ENCODE measurements around the gene TXNDC5. TPM values are rescaled to one million over a fixed set of nuclear protein-coding genes. Genes with fewer than 3 reads are reported as not detected.

The TXNDC5 gene
- total RNA-seq, 2 donors from 2014 or later: 123 to 128 TPM

DNA sequence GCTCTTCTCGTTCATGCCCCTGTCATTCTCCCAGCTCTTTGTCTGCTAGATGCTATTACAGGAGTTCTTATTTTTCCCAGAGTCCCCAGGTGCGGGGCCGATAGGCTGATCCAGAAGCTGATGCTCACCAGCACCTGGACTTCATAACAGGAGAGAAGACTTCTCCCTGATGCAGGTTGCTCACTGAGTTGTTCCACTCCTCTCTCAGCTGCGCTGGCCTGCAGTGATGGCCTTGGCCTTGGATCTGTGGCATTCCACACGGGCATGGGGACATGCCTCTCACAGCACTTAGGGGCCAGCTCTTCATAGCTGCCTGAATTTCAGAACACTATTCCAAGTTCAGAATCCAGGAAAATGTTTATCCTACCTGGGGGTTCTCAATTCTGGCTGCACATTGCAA is 7.1 kb upstream of the TXNDC5 start:
- Histone ChIP-seq H3K36me3 (no peaks in the 10 kb centered on the region), H3K27me3 (replicated peaks; ENCODE audit: insufficient read depth) (no peaks in the 10 kb centered on the region), H3K9me3 (no peaks in the 10 kb centered on the region), H3K4me3 (no peak overlapping the region), H3K27ac (no peak overlapping the region), H3K4me1 (replicated peaks) (no peaks in the 10 kb centered on the region)
- DNase-seq (ENCODE audit: low spot score): no peak
- WGBS: 70% methylated on average over 5 of the region's 5 CpGs
- TF ChIP-seq CTCF (IDR thresholded peaks at IDR 0.05): no peak
- no peak for TF ChIP-seq POLR2A (IDR thresholded peaks at IDR 0.05)
- no peak for TF ChIP-seq POLR2AphosphoS5 (IDR thresholded peaks at IDR 0.05)
- intact Hi-C loops (cut with DNase I): no loop called here

- intact Hi-C loops (cut with DNase I): no loop called here
- Histone ChIP-seq H3K27me3 (replicated peaks; ENCODE audit: insufficient read depth) (no peaks in the 10 kb centered on the region), H3K4me1 (replicated peaks) (no peaks in the 10 kb centered on the region), H3K36me3 (no peaks in the 10 kb centered on the region), H3K4me3 (no peak overlapping the region), H3K27ac (no peak overlapping the region), H3K9me3 (no peaks in the 10 kb centered on the region)
- no peak for DNase-seq (ENCODE audit: low spot score)
- TF ChIP-seq CTCF (IDR thresholded peaks at IDR 0.05) (no peak), POLR2AphosphoS5 (IDR thresholded peaks at IDR 0.05) (no peak), POLR2A (IDR thresholded peaks at IDR 0.05) (no peak)
- WGBS: 96% methylated on average over 1 of the region's 1 CpG
Measured at GRCh38 chr6:7916959-7917358, 6.4 kb upstream of the TXNDC5 start.

DNA sequence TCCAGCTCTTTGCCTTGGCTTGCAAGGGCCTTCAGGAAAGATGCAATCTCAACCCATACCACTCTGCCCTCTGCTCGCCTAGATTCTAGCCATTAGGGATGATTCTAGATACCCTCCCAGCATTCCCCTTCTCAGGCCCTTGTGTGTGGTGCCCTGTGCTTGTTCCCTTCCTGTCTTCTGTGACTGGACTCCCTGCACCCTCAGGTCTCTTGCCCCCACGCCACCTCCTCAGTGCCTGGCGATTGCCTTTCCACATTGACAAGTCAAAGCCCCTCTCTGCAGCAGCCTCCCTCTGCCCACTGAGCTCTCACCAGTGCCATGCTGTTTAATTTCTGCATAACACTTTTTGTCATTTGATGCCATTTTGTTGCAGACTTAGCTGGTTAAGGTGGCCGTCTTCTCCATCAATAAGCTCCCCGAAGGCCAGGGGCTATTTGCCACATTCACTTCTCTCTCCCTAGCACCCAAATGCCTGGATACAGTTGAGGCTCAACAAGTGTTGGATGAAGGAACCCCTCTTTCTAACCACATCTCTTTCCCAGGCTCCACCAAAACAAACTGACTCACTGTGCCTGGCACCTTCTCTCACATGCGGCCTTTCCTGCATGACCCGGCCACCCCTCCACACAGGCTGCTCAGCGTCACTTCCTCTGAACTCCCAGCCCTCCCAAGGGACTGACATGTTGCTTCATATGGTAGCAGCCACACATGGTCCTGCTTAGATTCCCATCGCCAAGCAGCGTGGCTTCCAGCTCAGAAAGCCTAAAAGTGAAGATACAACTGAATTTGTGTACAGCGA is 4.6 kb upstream of the TXNDC5 start:
- no peaks in the 10 kb centered on the region for H3K9me3 ChIP-seq
- WGBS: 89% methylated on average over 11 of the region's 11 CpGs
- no peaks in the 10 kb centered on the region for H3K36me3 ChIP-seq
- intact Hi-C loops (cut with DNase I): loop anchor here (5.0 kb wide), 3 partner anchors 87 to 193 kb away; no protein-coding TSS in a partner anchor
- H3K4me1 ChIP-seq (replicated peaks): no peaks in the 10 kb centered on the region
- H3K4me3 ChIP-seq: no peak overlapping the region
- no peaks in the 10 kb centered on the region for H3K27me3 ChIP-seq (replicated peaks; ENCODE audit: insufficient read depth)
- no peak overlapping the region for H3K27ac ChIP-seq
- TF ChIP-seq CTCF (IDR thresholded peaks at IDR 0.05) (no peak), POLR2AphosphoS5 (IDR thresholded peaks at IDR 0.05) (no peak), POLR2A (IDR thresholded peaks at IDR 0.05) (no peak)
- no peak for DNase-seq (ENCODE audit: low spot score)

GRCh38 chr6:7914311-7914710 is 3.7 kb upstream of the TXNDC5 start:
- TF ChIP-seq POLR2AphosphoS5 (IDR thresholded peaks at IDR 0.05) (no peak), CTCF (IDR thresholded peaks at IDR 0.05) (no peak), POLR2A (IDR thresholded peaks at IDR 0.05) (no peak)
- Histone ChIP-seq H3K4me3 (no peak overlapping the region), H3K27me3 (replicated peaks; ENCODE audit: insufficient read depth) (no peaks in the 10 kb centered on the region), H3K36me3 (no peaks in the 10 kb centered on the region), H3K9me3 (no peaks in the 10 kb centered on the region), H3K27ac (no peak overlapping the region), H3K4me1 (replicated peaks) (no peaks in the 10 kb centered on the region)
- WGBS: 55% methylated on average over 5 of the region's 5 CpGs
- no peak for DNase-seq (ENCODE audit: low spot score)
- intact Hi-C loops (cut with DNase I): loop anchor here (5.0 kb wide), 3 partner anchors 88 to 192 kb away; no protein-coding TSS in a partner anchor

Data from prostate gland (tissue), 2 donors.